GM18858 (cell line): Measurements from ENCODE around the gene LTBP2.

Experiments
- ATAC-seq: cut with Tn5 transposase; IDR thresholded peaks from one replicate; pipeline ENCODE4 v1.9.1; 2021; ENCODE audit not compliant: unreplicated experiment

Gene LTBP2

DNA sequence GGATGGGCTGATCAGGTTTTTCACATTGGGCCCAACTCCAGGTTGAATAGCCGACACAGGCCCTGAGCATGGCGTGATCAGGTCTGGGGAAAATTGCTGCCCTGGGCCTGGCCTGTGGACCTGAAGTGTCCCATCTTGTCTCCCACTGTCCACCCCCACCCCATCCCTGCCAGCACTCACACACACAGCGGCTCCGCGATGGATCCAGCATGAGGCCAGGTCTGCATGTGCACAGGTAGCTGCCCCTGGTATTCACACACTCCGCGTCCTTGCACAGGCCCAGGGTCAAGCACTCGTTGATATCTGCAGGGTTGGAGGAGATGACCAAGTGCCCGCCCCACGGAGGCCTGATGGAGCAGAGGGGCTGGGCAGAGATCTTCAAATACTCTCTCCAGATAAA, 79.8 kb downstream of the LTBP2 start:
- ATAC-seq = no peak

- ATAC-seq = no peak
These were observed 80.6 kb downstream of the LTBP2 start for GRCh38 chr14:74531467-74531866.

DNA sequence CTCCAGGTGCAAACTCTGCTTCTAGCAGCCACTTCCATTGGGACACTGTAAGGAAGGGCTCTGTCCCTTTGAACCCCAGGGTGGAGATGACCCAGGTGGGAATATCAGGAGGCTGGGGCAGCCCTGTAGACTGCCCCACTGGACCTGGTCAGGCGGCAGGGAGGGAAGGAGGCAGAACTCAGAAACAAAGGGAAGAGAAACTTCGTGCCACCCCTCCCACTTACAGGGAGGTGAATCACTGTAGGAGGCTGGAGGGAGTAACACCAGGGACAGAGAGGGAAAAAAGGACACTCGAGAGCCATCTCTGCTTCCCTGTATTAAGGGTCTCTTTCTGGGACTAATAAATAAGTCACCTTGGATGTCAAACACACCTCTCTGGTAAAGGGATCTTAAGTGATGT, 81.0 kb downstream of the LTBP2 start:
- ATAC-seq = no peak

DNA sequence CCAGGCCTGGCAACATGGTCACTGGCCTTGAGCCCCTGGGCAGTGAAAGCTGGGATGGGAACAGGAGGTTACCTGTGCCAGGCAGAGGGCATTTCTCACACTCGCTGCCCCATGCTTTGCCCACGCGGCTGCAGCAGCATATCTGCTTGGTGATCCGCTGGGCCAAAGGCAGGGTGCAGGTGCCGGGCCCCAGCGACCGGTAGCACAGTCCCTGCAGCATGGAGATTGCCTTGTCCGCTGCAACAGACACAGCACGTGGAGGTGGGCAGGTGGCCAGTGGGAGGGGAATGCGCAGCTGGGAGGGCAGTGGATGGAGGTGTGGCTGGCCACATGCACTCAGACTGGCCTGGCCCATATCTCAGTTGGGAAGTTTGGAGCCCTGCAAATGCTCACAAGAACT, 83.2 kb downstream of the LTBP2 start:
- ATAC-seq = no peak

DNA sequence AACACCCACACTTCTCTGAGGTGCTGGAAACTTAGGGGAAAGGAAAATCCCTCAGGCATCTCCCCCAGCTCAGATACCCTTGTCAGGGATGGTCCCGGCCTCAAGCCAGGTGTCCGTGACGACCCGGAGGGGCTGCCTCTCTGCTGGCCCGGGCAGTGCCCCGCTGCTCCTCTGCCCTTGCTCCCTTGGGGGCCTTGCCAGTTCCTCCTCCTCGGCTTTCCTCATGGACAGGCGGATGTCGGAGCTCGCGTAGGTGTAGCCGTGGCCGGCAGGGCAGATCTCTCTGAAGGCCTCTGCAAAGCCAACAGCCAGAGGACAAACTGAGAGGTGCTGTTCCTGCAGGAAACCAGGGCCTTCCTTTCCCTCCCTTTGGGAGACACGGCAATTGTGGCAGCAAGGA, 83.6 kb downstream of the LTBP2 start:
- ATAC-seq = no peak

- no peak for ATAC-seq
These were observed 84.2 kb downstream of the LTBP2 start for GRCh38 chr14:74527736-74528280.

DNA sequence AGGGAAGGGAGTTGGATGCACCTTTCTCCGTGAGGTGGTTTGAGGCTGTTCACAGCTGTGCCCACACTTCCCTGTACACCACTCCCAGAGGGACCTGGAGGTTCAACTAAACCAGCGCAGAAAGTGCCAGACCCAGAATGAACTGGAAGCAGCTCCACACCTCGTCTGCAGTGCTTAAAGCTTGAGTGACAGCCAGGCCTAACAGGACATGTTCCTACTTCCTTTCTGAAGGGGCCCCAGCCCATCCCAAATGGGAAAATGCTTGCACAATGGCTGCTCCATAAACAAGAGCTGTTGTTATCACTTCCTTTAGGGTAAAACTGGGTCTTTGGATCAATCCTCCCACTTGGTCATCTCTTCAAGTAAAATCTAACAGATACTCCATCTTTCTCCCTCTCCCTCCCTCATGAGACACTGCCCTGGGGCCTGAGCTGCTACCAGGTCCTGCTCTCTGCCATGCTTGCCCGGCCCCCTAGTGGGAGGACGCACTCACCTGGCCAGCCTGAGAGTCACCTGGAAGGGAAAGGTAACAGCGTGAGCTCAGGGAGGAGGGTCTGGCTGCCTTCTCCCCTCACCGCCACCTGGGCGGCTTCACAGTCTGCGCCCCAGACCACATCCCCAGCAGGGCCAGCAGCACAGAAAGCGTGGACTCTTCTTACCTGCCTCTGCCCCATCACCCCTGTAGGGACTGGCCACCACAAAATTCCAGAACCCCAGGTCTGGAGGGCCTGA, 85.0 kb downstream of the LTBP2 start:
- ATAC-seq = no peak

- ATAC-seq = no peak
These were observed 86.6 kb downstream of the LTBP2 start for GRCh38 chr14:74525361-74525851.

- no peak for ATAC-seq
These were observed 87.3 kb downstream of the LTBP2 start for GRCh38 chr14:74524812-74525135.

DNA sequence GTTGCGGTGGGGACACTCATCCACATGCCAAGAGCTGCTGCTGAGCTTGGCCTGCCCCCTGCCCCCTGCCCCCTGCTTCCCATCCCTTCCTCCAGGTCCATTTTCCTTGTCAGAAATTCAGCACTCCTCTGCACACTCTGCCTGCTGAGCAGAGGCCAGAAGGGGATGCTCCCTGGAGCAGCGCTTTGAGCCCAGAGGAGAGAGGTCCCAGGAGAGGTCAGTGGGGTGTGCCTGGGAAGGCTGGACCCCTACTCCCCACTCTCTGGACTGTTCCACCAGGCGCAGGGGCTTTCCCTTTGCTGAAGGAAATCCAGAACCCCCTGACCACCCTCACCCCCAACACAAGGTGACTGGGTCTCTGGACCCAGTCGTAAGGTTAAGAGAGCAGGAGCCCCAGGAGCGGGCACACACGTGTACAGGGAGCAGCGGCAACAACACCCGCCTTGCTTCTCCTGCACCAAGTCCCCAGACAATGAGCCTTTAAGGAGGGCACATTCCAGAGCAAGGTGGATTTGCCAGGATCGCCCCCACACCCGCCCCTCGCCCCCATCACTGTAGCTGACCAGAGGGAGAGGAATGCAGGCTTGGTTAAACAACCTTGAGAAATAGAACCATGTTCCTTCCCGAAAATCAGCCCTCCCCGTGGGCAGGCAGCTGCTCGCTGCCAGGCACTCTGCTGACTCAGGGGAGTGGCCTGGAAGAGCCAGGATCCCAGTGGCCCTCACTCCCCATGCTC, 87.8 kb downstream of the LTBP2 start:
- ATAC-seq = no peak

GRCh38 chr14:74522740-74523139, 89.3 kb downstream of the LTBP2 start:
- ATAC-seq = no peak

- no peak for ATAC-seq
These were observed 90.3 kb downstream of the LTBP2 start for GRCh38 chr14:74521756-74522155.

- ATAC-seq = no peak
These were observed 92.5 kb downstream of the LTBP2 start for GRCh38 chr14:74519316-74520074.

- ATAC-seq = no peak
These were observed 93.8 kb downstream of the LTBP2 start for GRCh38 chr14:74518221-74518620.

DNA sequence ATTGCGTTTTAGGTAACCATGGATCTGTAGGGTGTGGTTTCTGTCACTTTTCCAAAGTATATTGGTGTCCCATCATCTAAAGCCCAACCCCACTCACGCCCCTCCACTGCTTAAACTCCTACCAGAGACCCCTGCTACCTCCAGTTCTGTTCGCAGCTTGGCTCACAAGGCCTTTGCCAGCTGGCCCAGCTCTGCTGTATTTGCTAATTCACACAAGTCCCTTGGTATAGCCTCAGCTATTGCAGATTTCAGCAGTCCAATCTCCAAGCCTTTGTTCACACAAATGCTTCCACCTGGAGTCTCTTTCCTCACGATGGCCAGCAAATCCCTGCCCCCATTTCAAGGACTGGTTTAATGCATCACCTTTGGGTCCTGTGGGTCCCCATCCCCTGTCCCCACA, 94.3 kb downstream of the LTBP2 start:
- no peak for ATAC-seq

DNA sequence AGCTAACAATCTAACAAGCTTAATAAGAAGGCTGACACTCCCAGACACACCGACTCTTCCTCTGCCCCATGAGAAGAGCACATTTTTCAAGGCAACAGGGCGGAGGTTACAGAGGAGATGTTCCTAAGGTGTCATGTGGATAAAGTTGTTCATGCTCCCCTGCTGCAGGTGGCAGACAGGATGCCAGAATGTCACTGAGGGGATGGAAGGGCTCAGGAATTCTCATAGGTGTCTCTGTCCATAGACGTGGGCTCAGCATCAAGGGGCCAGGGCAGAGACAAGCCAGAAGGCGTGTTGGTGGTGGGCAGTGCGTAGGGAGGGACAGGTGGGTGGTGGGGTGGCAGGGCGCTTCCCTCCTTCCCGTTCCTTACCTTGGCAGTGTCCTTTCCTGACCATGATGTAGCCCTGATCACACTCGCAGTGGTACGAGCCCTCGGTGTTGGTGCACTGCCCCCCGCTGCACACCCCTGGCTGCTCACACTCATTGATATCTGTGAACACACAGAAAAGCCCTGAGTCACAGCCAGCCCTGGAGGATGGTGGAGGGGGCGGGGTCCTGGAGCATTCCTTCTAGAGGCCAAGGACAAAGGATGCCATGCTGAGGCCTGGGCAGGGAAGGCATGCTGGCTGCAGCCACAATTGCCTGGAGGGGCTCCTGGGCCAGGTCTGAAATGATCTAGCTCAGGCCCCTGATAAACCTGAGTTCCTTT, 95.4 kb downstream of the LTBP2 start:
- no peak for ATAC-seq

DNA sequence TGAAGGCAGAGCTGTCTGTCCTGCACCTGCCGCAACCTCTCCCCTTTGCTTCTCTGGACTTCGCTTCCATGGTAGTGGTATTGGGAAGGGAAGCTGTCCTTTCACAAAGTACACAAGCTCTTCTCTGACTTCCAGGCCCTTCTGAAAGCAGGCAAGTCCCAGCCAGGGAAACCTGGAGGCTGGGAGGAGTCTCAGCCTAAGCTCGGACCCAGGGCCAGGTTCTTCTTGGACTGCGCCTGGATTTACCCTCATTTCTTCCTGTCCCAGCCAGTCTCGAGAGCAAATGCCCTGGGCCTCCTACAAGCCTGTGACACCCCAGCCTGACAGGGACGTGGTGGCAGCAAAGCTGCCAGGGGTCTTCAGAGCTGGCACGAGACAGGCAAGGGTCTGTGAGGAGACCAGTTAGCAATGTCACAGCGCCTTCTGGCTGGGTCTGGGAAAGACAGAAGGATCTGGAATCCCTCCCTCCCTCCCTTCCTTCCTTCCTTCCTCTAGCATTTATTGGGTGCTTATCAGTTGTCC, 96.1 kb downstream of the LTBP2 start:
- ATAC-seq = no peak

GRCh38 chr14:74514471-74514941, 97.5 kb downstream of the LTBP2 start:
- ATAC-seq = no peak

- ATAC-seq = no peak
These were observed 99.8 kb downstream of the LTBP2 start for GRCh38 chr14:74511966-74512830.

GRCh38 chr14:74510959-74511409, 101.1 kb downstream of the LTBP2 start:
- no peak for ATAC-seq
